ENCODE results near the gene DENND1A. TPM values are rescaled to one million over a fixed set of nuclear protein-coding genes. Genes with fewer than 3 reads are reported as not detected.

The DENND1A gene
- total and polyA plus RNA-seq, 2 donors, result 6.7 to 9.2 TPM

- no peak for DNase-seq (ENCODE audit: low read depth in 6 of 9, low spot score in 9 of 9)
- no peaks in the 10 kb centered on the region for H3K9me3 ChIP-seq (ENCODE audit: control insufficient read depth in 2 of 2, insufficient read depth in 1 of 2, low read length in 1 of 2)
- H3K36me3 ChIP-seq (ENCODE audit: control insufficient read depth in 2 of 2, insufficient read depth in 2 of 2, low read length in 1 of 2), result no peaks in the 10 kb centered on the region
- no peak overlapping the region for H3K4me3 ChIP-seq (ENCODE audit: low read length in 2 of 2)
- no peaks in the 10 kb centered on the region for H3K27me3 ChIP-seq (ENCODE audit: control insufficient read depth in 2 of 2, insufficient read depth in 1 of 2, low read length in 1 of 2)
- H3K27ac ChIP-seq (ENCODE audit: low read depth in 1 of 2, low read length in 1 of 2), result no peak overlapping the region
- over 99% methylated on average over 3 of the region's 3 CpGs for WGBS
- H3K4me1 ChIP-seq (ENCODE audit: control insufficient read depth in 2 of 2, insufficient read depth in 2 of 2, low read length in 2 of 2), result peaks cover 0 to 14% of the 10 kb centered on the region in 2 donors
Measured at GRCh38 chr9:123346826-123347225, 583.1 kb downstream of the DENND1A start.

- H3K4me3 ChIP-seq (ENCODE audit: low read length in 2 of 2), result no peak overlapping the region
- H3K36me3 ChIP-seq (ENCODE audit: control insufficient read depth in 2 of 2, insufficient read depth in 2 of 2, low read length in 1 of 2), result no peaks in the 10 kb centered on the region
- peaks cover 1 to 20% of the 10 kb centered on the region in 2 donors for H3K4me1 ChIP-seq (ENCODE audit: control insufficient read depth in 2 of 2, insufficient read depth in 2 of 2, low read length in 2 of 2)
- no peaks in the 10 kb centered on the region for H3K27me3 ChIP-seq (ENCODE audit: control insufficient read depth in 2 of 2, insufficient read depth in 1 of 2, low read length in 1 of 2)
- H3K27ac ChIP-seq (ENCODE audit: low read depth in 1 of 2, low read length in 1 of 2), result no peak overlapping the region
- H3K9me3 ChIP-seq (ENCODE audit: control insufficient read depth in 2 of 2, insufficient read depth in 1 of 2, low read length in 1 of 2), result no peaks in the 10 kb centered on the region
- DNase-seq (ENCODE audit: low read depth in 6 of 9, low spot score in 9 of 9), result no peak
- 83% methylated on average over 9 of the region's 9 CpGs for WGBS
Measured at GRCh38 chr9:123346026-123346425, 583.9 kb downstream of the DENND1A start.

GRCh38 chr9:123345567-123345955 is 584.4 kb downstream of the DENND1A start:
- no peaks in the 10 kb centered on the region for H3K9me3 ChIP-seq (ENCODE audit: control insufficient read depth in 2 of 2, insufficient read depth in 1 of 2, low read length in 1 of 2)
- H3K36me3 ChIP-seq (ENCODE audit: control insufficient read depth in 2 of 2, insufficient read depth in 2 of 2, low read length in 1 of 2), result no peaks in the 10 kb centered on the region
- 73% methylated on average over 6 of the region's 6 CpGs for WGBS
- no peaks in the 10 kb centered on the region for H3K27me3 ChIP-seq (ENCODE audit: control insufficient read depth in 2 of 2, insufficient read depth in 1 of 2, low read length in 1 of 2)
- DNase-seq (ENCODE audit: low read depth in 6 of 9, low spot score in 9 of 9), result no peak
- no peak overlapping the region for H3K4me3 ChIP-seq (ENCODE audit: low read length in 2 of 2)
- H3K27ac ChIP-seq (ENCODE audit: low read depth in 1 of 2, low read length in 1 of 2), result no peak overlapping the region
- peaks cover 4 to 25% of the 10 kb centered on the region in 2 donors for H3K4me1 ChIP-seq (ENCODE audit: control insufficient read depth in 2 of 2, insufficient read depth in 2 of 2, low read length in 2 of 2)

GRCh38 chr9:123344192-123344949 is 585.6 kb downstream of the DENND1A start:
- 98% methylated on average over 9 of the region's 9 CpGs for WGBS
- Histone ChIP-seq H3K4me1 (ENCODE audit: control insufficient read depth in 2 of 2, insufficient read depth in 2 of 2, low read length in 2 of 2) (peaks cover 12 to 32% of the 10 kb centered on the region in 2 donors), H3K27me3 (ENCODE audit: control insufficient read depth in 2 of 2, insufficient read depth in 1 of 2, low read length in 1 of 2) (no peaks in the 10 kb centered on the region), H3K9me3 (ENCODE audit: control insufficient read depth in 2 of 2, insufficient read depth in 1 of 2, low read length in 1 of 2) (no peaks in the 10 kb centered on the region), H3K27ac (ENCODE audit: low read depth in 1 of 2, low read length in 1 of 2) (no peak overlapping the region), H3K36me3 (ENCODE audit: control insufficient read depth in 2 of 2, insufficient read depth in 2 of 2, low read length in 1 of 2) (no peaks in the 10 kb centered on the region), H3K4me3 (ENCODE audit: low read length in 2 of 2) (no peak overlapping the region)
- DNase-seq (ENCODE audit: low read depth in 6 of 9, low spot score in 9 of 9), result no peak

- H3K4me3 ChIP-seq (ENCODE audit: low read length in 2 of 2), result no peak overlapping the region
- no peaks in the 10 kb centered on the region for H3K27me3 ChIP-seq (ENCODE audit: control insufficient read depth in 2 of 2, insufficient read depth in 1 of 2, low read length in 1 of 2)
- no peaks in the 10 kb centered on the region for H3K9me3 ChIP-seq (ENCODE audit: control insufficient read depth in 2 of 2, insufficient read depth in 1 of 2, low read length in 1 of 2)
- DNase-seq (ENCODE audit: low read depth in 6 of 9, low spot score in 9 of 9), result no peak
- H3K36me3 ChIP-seq (ENCODE audit: control insufficient read depth in 2 of 2, insufficient read depth in 2 of 2, low read length in 1 of 2), result no peaks in the 10 kb centered on the region
- WGBS, result 86% methylated on average over 13 of the region's 13 CpGs
- peaks cover 15 to 40% of the 10 kb centered on the region in 2 donors for H3K4me1 ChIP-seq (ENCODE audit: control insufficient read depth in 2 of 2, insufficient read depth in 2 of 2, low read length in 2 of 2)
- peak overlapping the region in 1 of 2 donors; percentile 25 for H3K27ac ChIP-seq (ENCODE audit: low read depth in 1 of 2, low read length in 1 of 2)
Measured at GRCh38 chr9:123343443-123344191, 586.3 kb downstream of the DENND1A start.

- Histone ChIP-seq H3K4me3 (ENCODE audit: low read length in 2 of 2) (no peak overlapping the region), H3K27me3 (ENCODE audit: control insufficient read depth in 2 of 2, insufficient read depth in 1 of 2, low read length in 1 of 2) (no peaks in the 10 kb centered on the region), H3K36me3 (ENCODE audit: control insufficient read depth in 2 of 2, insufficient read depth in 2 of 2, low read length in 1 of 2) (no peaks in the 10 kb centered on the region), H3K27ac (ENCODE audit: low read depth in 1 of 2, low read length in 1 of 2) (no peak overlapping the region), H3K9me3 (ENCODE audit: control insufficient read depth in 2 of 2, insufficient read depth in 1 of 2, low read length in 1 of 2) (no peaks in the 10 kb centered on the region), H3K4me1 (ENCODE audit: control insufficient read depth in 2 of 2, insufficient read depth in 2 of 2, low read length in 2 of 2) (peaks cover 16 to 48% of the 10 kb centered on the region in 2 donors)
- DNase-seq (ENCODE audit: low read depth in 6 of 9, low spot score in 9 of 9), result no peak
- WGBS, result 95% methylated on average over 5 of the region's 5 CpGs
Measured at GRCh38 chr9:123342247-123342646, 587.7 kb downstream of the DENND1A start.

- H3K36me3 ChIP-seq (ENCODE audit: control insufficient read depth in 2 of 2, insufficient read depth in 2 of 2, low read length in 1 of 2), result no peaks in the 10 kb centered on the region
- no peaks in the 10 kb centered on the region for H3K9me3 ChIP-seq (ENCODE audit: control insufficient read depth in 2 of 2, insufficient read depth in 1 of 2, low read length in 1 of 2)
- no peak overlapping the region for H3K4me3 ChIP-seq (ENCODE audit: low read length in 2 of 2)
- no peak overlapping the region for H3K27ac ChIP-seq (ENCODE audit: low read depth in 1 of 2, low read length in 1 of 2)
- 96% methylated on average over 6 of the region's 6 CpGs for WGBS
- DNase-seq (ENCODE audit: low read depth in 6 of 9, low spot score in 9 of 9), result no peak
- no peaks in the 10 kb centered on the region for H3K27me3 ChIP-seq (ENCODE audit: control insufficient read depth in 2 of 2, insufficient read depth in 1 of 2, low read length in 1 of 2)
- H3K4me1 ChIP-seq (ENCODE audit: control insufficient read depth in 2 of 2, insufficient read depth in 2 of 2, low read length in 2 of 2), result peaks cover 17 to 48% of the 10 kb centered on the region in 2 donors
Measured at GRCh38 chr9:123341816-123342215, 588.1 kb downstream of the DENND1A start.

- WGBS, result 24% methylated on average over 32 of the region's 32 CpGs
- DNase-seq (ENCODE audit: low read depth in 6 of 9, low spot score in 9 of 9), result peak in 8 of 9 donors; percentile 32 to 85 (median 58)
- Histone ChIP-seq H3K4me3 (ENCODE audit: low read length in 2 of 2) (peak overlapping the region; percentile 42 to 46), H3K27ac (ENCODE audit: low read depth in 1 of 2, low read length in 1 of 2) (peak overlapping the region; percentile 92 to 93), H3K4me1 (ENCODE audit: control insufficient read depth in 2 of 2, insufficient read depth in 2 of 2, low read length in 2 of 2) (peaks cover 22 to 59% of the 10 kb centered on the region in 2 donors), H3K9me3 (ENCODE audit: control insufficient read depth in 2 of 2, insufficient read depth in 1 of 2, low read length in 1 of 2) (no peaks in the 10 kb centered on the region), H3K27me3 (ENCODE audit: control insufficient read depth in 2 of 2, insufficient read depth in 1 of 2, low read length in 1 of 2) (no peaks in the 10 kb centered on the region), H3K36me3 (ENCODE audit: control insufficient read depth in 2 of 2, insufficient read depth in 2 of 2, low read length in 1 of 2) (no peaks in the 10 kb centered on the region)
Measured at GRCh38 chr9:123339666-123340510, 590.0 kb downstream of the DENND1A start.
